K562 (cell line): ENCODE data around the gene AMBP. TPM values are rescaled to one million over a fixed set of nuclear protein-coding genes. Genes with fewer than 3 reads are reported as not detected.

Experiments used
- ATAC-seq: fragments of 200-7000 bp; cut with Tn5 transposase; 3 replicates; pipeline ENCODE4 v1.9.1; 2020; ENCODE audit warnings: moderate library complexity
- BruUV-seq: library from RNA; stranded (reverse); fragments of 400-500 nt; replicated peaks from 2 replicates; lab custom pipeline; 2021; lab: Mats Ljungman, UMichigan
- CTCF ChIA-PET: fragments of 300-600 bp; formaldehyde crosslinking; extraction: SDS; loops from one replicate; lab custom pipeline; 2021; ENCODE audit warnings: low intra/inter-chr PET ratio; lab: Yijun Ruan, JAX
- POLR2A ChIA-PET: fragments of 300-600, 350-650 bp; sonication (Branson Sonifier 250); formaldehyde crosslinking; extraction: SDS; loops from one replicate; lab custom pipeline; 2021; ENCODE audit warnings: antibody characterized with exemption, inconsistent platforms; lab: Yijun Ruan, JAX
- DNase-seq, 4 experiments: peaks; one replicate each; pipeline versions ENCODE4 v3.0.0 to v3.0.0-alpha.2; 2011 to 2018; ENCODE audit warnings: low spot score in 3 of 4, mixed read lengths in 3 of 4; ENCODE audit errors: extremely low read depth in 1 of 4
- FAIRE-seq: peaks from 2 replicates; lab custom pipeline; 2011; peaks lifted over from hg19 to GRCh38; lab: Jason Lieb, UNC
- H2AFZ ChIP-seq: 2 replicates; pipeline ENCODE4 v1.6.0; 2011; ENCODE audit warnings: low read depth, low read length, control low read depth, inconsistent platforms
- H3K27ac ChIP-seq: fragments of 200-600 bp; 3 replicates; pipeline ENCODE4 v1.8.0; 2011; ENCODE audit warnings: low read depth, mild to moderate bottlenecking, control low read depth, inconsistent platforms, low read length, moderate library complexity, mixed read lengths; ENCODE audit errors: extremely low read depth
- H3K27me3 ChIP-seq, 2 experiments: fragments of 300-600 bp in 1 of 2; 2 replicates in 1 of 2; 3 replicates in 1 of 2; pipeline versions ENCODE4 v1.6.0 to v1.8.0; 2011; ENCODE audit warnings: inconsistent platforms in 2 of 2, low read length in 2 of 2, mild to moderate bottlenecking in 1 of 2, mixed read lengths in 1 of 2, moderate library complexity in 1 of 2; ENCODE audit not compliant: control insufficient read depth in 2 of 2, insufficient read depth in 2 of 2
- H3K36me3 ChIP-seq: fragments of 300-600 bp; 3 replicates; pipeline ENCODE4 v1.8.0; 2011; ENCODE audit warnings: mild to moderate bottlenecking, low read length, inconsistent platforms; ENCODE audit not compliant: control insufficient read depth, insufficient read depth
- H3K4me1 ChIP-seq, 2 experiments: fragments of 200-600 bp in 1 of 2; replicated peaks in 1 of 2; 2 replicates in 1 of 2; 3 replicates in 1 of 2; pipeline versions ENCODE4 v1.5.1 to v1.8.0; 2011; ENCODE audit warnings: inconsistent platforms in 2 of 2, low read length in 2 of 2, mild to moderate bottlenecking in 1 of 2, mixed read lengths in 1 of 2, moderate library complexity in 1 of 2; ENCODE audit not compliant: control insufficient read depth in 2 of 2, insufficient read depth in 2 of 2
- H3K4me2 ChIP-seq: 2 replicates; pipeline ENCODE4 v1.6.1; 2011; ENCODE audit warnings: low read length, control low read depth, inconsistent platforms, mixed read lengths; ENCODE audit not compliant: insufficient read depth
- H3K4me3 ChIP-seq: fragments of 200-600 bp; sonication (generic), shearing (Covaris generic); 2 replicates; pipeline ENCODE4 v1.5.1; 2016; ENCODE audit warnings: control low read depth, inconsistent platforms
- H3K79me2 ChIP-seq: fragments of 200-600 bp; 3 replicates; pipeline ENCODE4 v1.8.0; 2011; ENCODE audit warnings: low read length, inconsistent platforms; ENCODE audit not compliant: control insufficient read depth, insufficient read depth
- H3K9ac ChIP-seq, 2 experiments: 2 replicates each; pipeline versions ENCODE4 v1.6.0 to v1.6.1; 2011; ENCODE audit warnings: low read depth in 2 of 2, low read length in 2 of 2, control low read depth in 1 of 2, inconsistent platforms in 1 of 2, mild to moderate bottlenecking in 1 of 2, mixed read lengths in 1 of 2; ENCODE audit not compliant: insufficient read depth in 1 of 2
- H3K9me1 ChIP-seq: one replicate; pipeline ENCODE4 v1.6.0; 2011; ENCODE audit warnings: inconsistent platforms, mild to moderate bottlenecking, low read length, moderate library complexity; ENCODE audit not compliant: control insufficient read depth, insufficient read depth
- H3K9me3 ChIP-seq: replicated peaks from 2 replicates; pipeline ENCODE4 v1.5.1; 2011; ENCODE audit warnings: low read depth, low read length, inconsistent platforms; ENCODE audit not compliant: control insufficient read depth, insufficient read depth
- H4K20me1 ChIP-seq: replicated peaks from 2 replicates; pipeline ENCODE4 v1.6.1; 2011; ENCODE audit warnings: low read length, inconsistent platforms, mixed read lengths; ENCODE audit not compliant: control insufficient read depth, insufficient read depth
- CEBPB ChIP-seq: fragments of 450-650 bp; IDR thresholded peaks from 2 replicates; pipeline ENCODE4 v1.6.1; 2016; ENCODE audit warnings: missing genetic modification characterization, missing compliant biosample characterization
- GATAD2A ChIP-seq: fragments of 450-650 bp; IDR thresholded peaks from 2 replicates; pipeline ENCODE4 v1.6.1; 2017
- MYC ChIP-seq, 2 experiments: fragments of 250-450 bp in 1 of 2; sonication (Bioruptor Pico) in 1 of 2; IDR thresholded peaks; 2 replicates each; pipeline versions ENCODE4 v1.5.1 to v1.6.1; 2012 to 2021; ENCODE audit warnings: low read depth in 2 of 2, borderline replicate concordance in 1 of 2, improper control_type of control experiment in 1 of 2, low read length in 1 of 2, mild to moderate bottlenecking in 1 of 2, moderate library complexity in 1 of 2
- SMAD1 ChIP-seq: fragments of 150-350 bp; IDR thresholded peaks from 2 replicates; pipeline ENCODE4 v1.6.1; 2014; ENCODE audit warnings: low read length, low read depth; ENCODE audit not compliant: partially characterized antibody
- TCF15 ChIP-seq: fragments of 250-450 bp; sonication (Bioruptor Pico); IDR thresholded peaks from 2 replicates; pipeline ENCODE4 v1.8.0; 2022; ENCODE audit warnings: moderate library complexity, mild to moderate bottlenecking, inconsistent platforms
- WGBS: fragments of 100-300 bp; shearing (Covaris generic); methylation state at CpG from one replicate; pipeline ENCODE4 v1.1.6; 2016; ENCODE audit warnings: low coverage, mixed read lengths; ENCODE audit not compliant: insufficient coverage; ENCODE audit errors: missing lambda C conversion rate; 5-methylcytosine and 5-hydroxymethylcytosine counted together
- in situ Hi-C: fragments of 300-500 bp; cut with MboI; formaldehyde crosslinking; loops from 4 replicates; pipeline ENCODE4 v1.15.0; 2018; ENCODE audit warnings: inconsistent platforms, mixed read lengths
- intact Hi-C: fragments of 100-400 bp; cut with micrococcal nuclease; formaldehyde crosslinking; loops from 2 replicates; pipeline ENCODE4 v1.14.2; 2022
- polyA plus RNA-seq, 8 experiments: library from polyadenylated mRNA; depleted of rRNA in 4 of 8; stranded (reverse) in 5 of 8; unstranded in 3 of 8; fragments of >200 nt; fragmentation: Nextera tagmentation in 2 of 8; fragmentation: Illumina TruSeq in 1 of 8; extraction: Ambion mirVana in 2 of 8; extraction: Trizol in 1 of 8; gene quantifications; 2 replicates each; pipeline versions ENCODE4 v1.2.1 to v1.2.3, GENCODE V29; 2011 to 2014; ENCODE audit warnings: inconsistent platforms in 1 of 8, missing spikeins in 1 of 8
- total RNA-seq, 7 experiments: library from RNA; depleted of rRNA in 6 of 7; stranded (reverse); fragments of >200 nt in 6 of 7; fragmentation: Illumina TruSeq in 2 of 7; extraction: Trizol in 2 of 7; gene quantifications; 2 replicates each; pipeline versions ENCODE4 v1.2.1 to v1.2.3, GENCODE V29; 2011 to 2021; ENCODE audit warnings: low replicate concordance in 1 of 7

AMBP gene
- total and polyA plus RNA-seq, 9 of the 15 experiments (the other 6 are each of a cell fraction or from before 2014, with no cell fraction given) = 1.3 TPM; not detected in 8

GRCh38 chr9:114069476-114070187 lies 8.5 kb downstream of the AMBP start:
- FAIRE-seq = no peak
- no peak overlapping the region for H3K27ac ChIP-seq
- no peaks in the 10 kb centered on the region for H3K36me3 ChIP-seq
- BruUV-seq = no TSS peak
- WGBS = 0% methylated on average over 7 of the region's 9 CpGs
- H3K9me3 ChIP-seq = no peaks in the 10 kb centered on the region
- no peak overlapping the region for H3K4me3 ChIP-seq
- no peaks in the 10 kb centered on the region for H3K9me1 ChIP-seq
- in situ Hi-C loops = no loop called here
- H3K9ac ChIP-seq = no peak overlapping the region
- peaks cover 3 to 4% of the 10 kb centered on the region in 2 experiments; a peak in 2 of 5 replicates for H3K27me3 ChIP-seq
- ChIA-PET POLR2A (no interaction called here), CTCF (no interaction called here)
- intact Hi-C loops = no loop called here
- no peak overlapping the region for H3K4me2 ChIP-seq
- no peak for TF ChIP-seq CEBPB (tag)
- TF ChIP-seq SMAD1 = no peak
- TF ChIP-seq GATAD2A = no peak
- TF ChIP-seq MYC (IDR thresholded peaks at IDR 0.05; ENCODE audit: low read depth, low read length) = no peak
- TF ChIP-seq MYC (CRISPR knock-in tag; IDR thresholded peaks at IDR 0.05; ENCODE audit: borderline replicate concordance, low read depth) = no peak
- TF ChIP-seq TCF15 (CRISPR knock-in tag) = no peak
- DNase-seq = no peak
- no peaks in the 10 kb centered on the region for H3K79me2 ChIP-seq
- ATAC-seq = no peak
- no peaks in the 10 kb centered on the region; a peak in 1 of 5 replicates for H3K4me1 ChIP-seq
- H2AFZ ChIP-seq = no peak overlapping the region
- no peaks in the 10 kb centered on the region for H4K20me1 ChIP-seq
